GM18868 (cell line): Measurements from ENCODE around the gene MGAT5.

Source experiments
- ATAC-seq: cut with Tn5 transposase; IDR thresholded peaks from one replicate; pipeline ENCODE4 v1.9.1; 2021; ENCODE audit warnings: mild to moderate bottlenecking, moderate library complexity; ENCODE audit not compliant: unreplicated experiment

The MGAT5 gene

GRCh38 chr2:134253804-134254203 is at the start of gene MGAT5:
Gene MGAT5 (plus strand): TSS chr2:134254072. CDS start chr2:134254404, 332 bp downstream.
- peak; percentile 20 for ATAC-seq

- no peak for ATAC-seq
Measured at GRCh38 chr2:134205087-134205486, 48.8 kb upstream of the MGAT5 start.

DNA sequence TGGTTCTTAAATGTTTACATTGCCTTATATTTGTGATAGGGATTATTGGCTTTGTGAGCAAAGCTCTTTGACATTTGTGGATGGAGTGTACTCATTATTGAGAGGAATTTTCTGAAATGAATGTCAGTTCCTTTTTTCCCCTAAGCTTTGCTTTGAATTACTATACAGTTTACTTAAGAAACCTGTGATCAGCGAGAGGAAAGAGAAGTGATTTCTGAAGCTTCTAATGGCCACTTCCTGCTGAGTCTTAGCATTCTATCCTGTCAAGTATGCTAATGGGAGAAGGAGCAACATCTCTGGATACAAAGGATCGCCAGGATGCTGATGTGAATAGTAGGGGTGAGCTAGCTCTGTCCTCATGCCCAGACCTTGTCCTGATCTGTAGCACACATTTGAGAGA is 47.8 kb upstream of the MGAT5 start:
- peak; percentile 65 for ATAC-seq

DNA sequence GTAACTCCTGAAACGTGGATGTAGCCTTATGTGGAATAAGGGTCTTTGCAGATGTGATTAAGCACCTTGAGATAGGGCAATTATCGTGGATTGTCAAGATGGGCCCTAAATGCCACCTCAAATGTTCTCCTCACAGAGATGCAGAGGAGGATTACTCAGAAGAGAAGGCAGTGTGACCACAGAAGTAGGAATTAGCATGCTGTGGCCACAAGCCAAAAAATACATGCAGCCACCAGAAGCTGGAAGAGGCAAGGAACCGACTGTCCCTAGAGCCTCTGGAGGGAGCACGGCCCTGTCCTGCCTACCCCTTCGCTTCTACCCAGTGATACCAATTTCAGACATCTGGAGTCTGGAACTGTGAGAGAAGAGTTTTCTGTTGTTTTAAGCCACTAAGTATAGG is 47.3 kb upstream of the MGAT5 start:
- ATAC-seq = no peak

DNA sequence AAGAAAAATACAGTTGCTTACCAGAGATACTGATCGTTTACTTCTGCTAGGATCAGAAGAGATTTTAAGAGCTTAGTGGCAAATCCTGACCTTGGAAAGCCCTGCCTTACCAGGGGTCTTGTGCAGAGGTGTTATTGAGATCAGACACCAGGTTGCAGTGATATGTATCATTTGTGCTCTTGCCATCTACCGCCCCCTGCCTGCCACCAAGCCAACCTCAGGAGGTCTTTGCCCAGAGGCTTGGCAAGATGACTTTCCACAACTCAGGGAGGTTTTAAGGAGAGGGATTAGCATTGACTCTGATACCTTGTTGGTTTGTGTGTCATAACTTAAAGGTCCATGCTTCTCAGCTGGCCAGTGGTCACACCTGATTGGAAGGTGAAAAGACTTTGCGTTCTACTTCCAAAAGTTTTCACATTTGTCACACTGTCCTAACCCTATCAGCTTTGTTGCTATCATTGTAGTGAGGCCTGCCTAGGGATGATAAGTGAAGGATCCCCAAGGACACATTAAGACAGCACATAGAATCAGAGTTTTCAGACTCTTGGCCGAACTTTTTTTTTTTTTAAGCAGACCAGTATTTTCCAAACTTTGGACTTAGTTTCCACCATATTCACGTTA is 46.2 kb upstream of the MGAT5 start:
- peak; percentile 79 for ATAC-seq

DNA sequence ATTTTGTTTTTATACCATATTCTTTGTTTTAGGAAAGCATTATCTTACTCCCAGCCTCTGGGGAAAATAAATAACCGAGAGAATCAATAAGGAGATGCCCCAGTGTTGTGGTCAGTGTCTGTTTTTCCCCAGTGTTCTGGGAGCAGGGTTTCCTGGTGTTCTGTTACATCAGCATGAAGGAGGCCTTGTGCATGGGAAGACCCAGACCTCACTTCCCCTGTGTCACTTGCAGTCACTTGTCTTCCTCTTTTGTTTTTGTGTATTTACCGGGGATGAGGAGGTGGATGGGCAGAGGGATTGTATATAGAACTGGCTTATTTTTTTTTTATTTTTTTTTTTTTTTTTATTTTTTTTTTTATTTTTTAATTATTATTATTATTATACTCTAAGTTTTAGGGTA is 45.0 kb upstream of the MGAT5 start:
- no peak for ATAC-seq

- no peak for ATAC-seq
Measured at GRCh38 chr2:134212746-134213145, 41.1 kb upstream of the MGAT5 start.

DNA sequence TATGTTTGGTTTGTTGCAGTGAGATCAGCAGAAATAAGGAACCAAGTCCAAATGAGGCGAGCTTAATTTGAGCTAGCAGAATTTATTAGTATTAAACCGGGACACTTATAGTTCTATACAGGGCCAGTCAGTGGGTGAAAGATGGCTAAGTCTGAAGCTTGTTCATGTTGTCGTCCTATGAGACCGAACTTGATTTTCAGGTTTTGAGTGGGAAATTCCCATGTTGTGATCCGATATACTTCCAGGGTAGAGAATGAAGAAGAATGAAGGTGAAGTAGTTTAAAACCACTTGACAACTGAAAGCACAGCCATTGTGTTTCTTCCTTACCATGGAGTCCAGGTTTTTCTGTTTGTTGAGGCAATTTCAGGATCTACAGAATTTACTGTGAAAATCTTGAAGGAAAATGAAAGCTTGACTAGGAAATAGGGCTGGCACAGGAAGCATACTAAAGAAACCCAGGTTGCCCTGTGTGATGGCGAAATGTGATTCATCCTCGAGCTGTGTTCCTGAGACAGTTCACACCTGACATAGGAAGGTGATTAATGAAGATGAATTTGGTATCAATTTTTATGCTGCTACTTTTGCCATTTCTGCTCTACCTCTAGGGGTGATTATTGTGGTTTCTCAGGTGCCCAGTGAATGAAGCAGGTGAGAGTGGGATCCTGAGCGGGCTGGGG is 37.6 kb upstream of the MGAT5 start:
- ATAC-seq = no peak

DNA sequence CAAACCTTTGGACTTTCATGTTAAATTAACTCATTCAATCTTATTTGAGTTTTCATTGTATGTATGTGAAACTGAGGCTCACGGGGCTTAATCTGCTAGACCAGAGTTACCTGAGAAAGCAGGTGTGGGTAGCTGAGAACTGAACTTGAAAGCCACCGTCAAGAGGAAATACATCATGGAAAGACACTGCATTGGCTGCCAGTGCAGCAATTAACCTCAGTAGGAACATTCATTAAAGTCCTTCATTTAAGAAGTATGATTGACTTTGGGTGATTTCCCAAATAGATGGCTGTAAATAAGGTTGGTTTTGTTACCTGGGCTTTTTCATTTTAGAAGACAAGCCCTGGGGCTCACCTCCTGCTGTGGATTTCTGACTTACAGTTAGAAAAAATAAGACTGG is 36.5 kb upstream of the MGAT5 start:
- ATAC-seq = no peak

GRCh38 chr2:134217924-134218323 is 35.9 kb upstream of the MGAT5 start:
- peak; percentile 79 for ATAC-seq

GRCh38 chr2:134218414-134218813 is 35.5 kb upstream of the MGAT5 start:
- ATAC-seq = peak; percentile 32

DNA sequence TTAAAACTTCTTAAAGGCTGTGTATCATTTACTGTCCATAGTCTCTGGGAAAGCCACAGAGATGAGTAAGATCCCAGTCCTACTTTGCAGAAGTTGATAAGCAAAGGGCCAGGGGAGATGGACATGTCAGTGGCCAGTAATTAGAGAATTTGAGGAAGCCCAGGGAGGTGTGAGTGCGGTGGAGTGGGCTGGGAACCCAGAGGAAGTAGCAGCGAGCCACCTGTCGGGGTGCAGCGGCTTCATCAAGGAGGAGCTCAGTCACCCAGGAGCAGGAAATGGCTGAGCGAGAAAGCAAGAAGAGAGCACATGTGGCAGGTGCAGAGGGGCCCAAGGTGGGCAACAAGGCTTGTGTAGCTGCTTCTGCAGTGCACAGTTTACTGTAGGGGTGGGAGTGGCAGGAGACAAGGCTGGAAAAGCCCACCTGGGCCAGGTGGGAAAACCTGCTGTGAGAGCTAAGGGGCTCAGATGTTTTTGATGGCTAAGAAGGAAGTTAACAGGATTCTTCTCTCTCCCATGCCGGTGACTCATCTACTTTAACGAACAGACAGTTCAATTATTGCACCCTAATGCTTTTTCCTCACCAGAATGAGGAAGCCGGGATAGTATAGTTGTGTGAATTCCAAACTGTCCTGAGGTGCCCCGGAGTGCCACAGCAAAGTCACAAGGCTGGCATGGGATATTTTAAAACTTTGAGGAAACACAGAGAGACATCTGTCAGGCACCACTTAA is 34.8 kb upstream of the MGAT5 start:
- ATAC-seq = peak; percentile 52

DNA sequence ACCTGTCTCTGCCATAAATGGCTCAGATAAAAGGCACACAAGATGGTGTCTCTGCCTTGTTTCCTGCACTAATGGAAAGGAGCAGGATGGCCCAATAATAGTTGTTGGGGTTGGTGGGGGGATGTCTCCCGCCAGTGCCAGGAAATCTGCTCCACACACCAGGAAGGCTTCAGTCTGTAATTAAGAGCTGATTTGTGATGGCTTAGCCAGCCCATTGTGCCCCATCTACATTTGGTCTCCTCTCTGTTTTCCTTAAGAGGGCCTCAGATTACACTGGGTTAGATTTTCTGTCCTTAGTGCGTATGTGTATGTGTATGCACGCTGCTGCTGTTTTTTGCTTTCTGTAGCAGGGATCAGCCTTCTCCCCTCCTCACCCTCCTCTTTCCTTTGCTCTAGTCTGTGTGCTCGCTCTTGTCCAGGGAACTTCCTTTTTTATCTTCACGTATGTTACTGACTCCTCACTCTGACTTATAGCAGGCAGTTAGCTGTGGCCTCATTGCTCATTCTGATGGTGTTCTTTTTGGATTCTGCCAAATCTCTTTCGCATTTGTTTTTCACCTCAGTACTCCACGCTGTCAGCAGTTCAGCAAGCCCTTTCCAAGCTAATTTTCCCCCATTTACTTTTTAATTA is 33.4 kb upstream of the MGAT5 start:
- ATAC-seq = no peak

GRCh38 chr2:134224005-134224404 is 29.9 kb upstream of the MGAT5 start:
- no peak for ATAC-seq

- ATAC-seq = no peak
Measured at GRCh38 chr2:134225173-134225572, 28.7 kb upstream of the MGAT5 start.

DNA sequence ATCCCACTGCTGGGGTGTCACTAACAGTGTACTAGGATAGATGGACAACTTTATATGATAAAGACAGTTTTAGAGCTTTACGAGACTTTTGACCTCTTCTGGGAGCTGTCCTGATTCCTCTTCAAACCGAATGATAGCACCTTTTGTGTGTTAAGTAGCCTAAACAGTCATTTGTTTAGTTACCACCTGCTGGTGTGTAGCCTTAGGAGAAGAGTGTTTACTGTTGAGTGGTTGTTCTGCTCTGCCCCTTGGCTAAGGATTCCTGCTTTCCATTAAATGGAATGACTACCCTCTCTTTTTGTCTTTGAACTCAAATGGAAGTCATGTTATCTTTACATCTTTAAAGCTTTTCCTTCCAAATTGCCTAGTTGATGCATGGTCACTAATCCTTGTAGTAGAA is 28.0 kb upstream of the MGAT5 start:
- no peak for ATAC-seq

GRCh38 chr2:134226601-134227000 is 27.3 kb upstream of the MGAT5 start:
- no peak for ATAC-seq

- ATAC-seq = no peak
Measured at GRCh38 chr2:134227666-134228065, 26.2 kb upstream of the MGAT5 start.

- no peak for ATAC-seq
Measured at GRCh38 chr2:134228493-134228903, 25.4 kb upstream of the MGAT5 start.

GRCh38 chr2:134229540-134229939 is 24.3 kb upstream of the MGAT5 start:
- no peak for ATAC-seq

DNA sequence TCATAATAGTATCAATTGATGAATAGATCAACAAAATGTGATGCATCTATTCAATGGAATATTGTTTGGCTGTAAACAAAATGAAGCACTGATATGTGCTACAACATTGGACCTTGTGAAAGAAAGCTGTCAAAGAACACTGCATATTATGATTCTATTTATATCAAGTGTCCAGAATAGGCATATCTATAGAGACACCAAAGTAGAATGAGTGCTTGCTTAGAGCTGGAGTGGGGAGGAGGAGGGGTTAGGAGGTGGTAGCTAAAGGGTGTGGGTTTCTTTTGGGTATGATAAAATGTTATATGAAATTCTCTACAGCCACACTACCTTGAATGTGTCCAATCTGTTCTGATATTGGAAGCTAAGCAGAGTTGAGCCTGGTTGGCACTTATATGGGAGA is 23.0 kb upstream of the MGAT5 start:
- ATAC-seq = no peak
